NCI-H2029 treated with DMSO at 0.1 percent for 48 hours (cell line): ENCODE measurements around the gene ANKS1B.
"Not testable (repeated sequence)": the region's sequence is repeated elsewhere in the genome, so short reads cannot be mapped to it uniquely, and the experiment has no call there.

Experiments used
- DNase-seq: peaks from one replicate; lab custom pipeline; 2025; lab: John Stamatoyannopoulos, UW

The ANKS1B gene

DNA sequence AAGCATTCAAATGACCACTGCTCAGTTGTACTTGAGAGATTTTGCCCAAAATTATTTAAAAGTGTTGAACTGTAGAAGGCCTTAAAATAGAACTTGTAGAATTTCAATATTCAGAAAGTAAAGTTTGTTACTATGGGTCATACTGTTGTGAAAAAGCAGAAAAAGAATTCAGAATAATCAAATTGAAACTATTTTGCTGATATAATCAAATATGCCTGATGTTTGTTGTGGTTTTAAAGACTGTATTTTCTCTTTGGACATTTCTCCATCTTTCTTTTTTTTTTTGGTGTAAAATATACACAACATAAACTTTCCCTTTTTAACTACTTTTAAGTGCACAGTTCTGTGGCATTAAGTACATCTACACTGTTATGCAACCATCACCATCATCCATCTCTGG lies 964.9 kb downstream of the ANKS1B start:
- DNase-seq = no peak

DNA sequence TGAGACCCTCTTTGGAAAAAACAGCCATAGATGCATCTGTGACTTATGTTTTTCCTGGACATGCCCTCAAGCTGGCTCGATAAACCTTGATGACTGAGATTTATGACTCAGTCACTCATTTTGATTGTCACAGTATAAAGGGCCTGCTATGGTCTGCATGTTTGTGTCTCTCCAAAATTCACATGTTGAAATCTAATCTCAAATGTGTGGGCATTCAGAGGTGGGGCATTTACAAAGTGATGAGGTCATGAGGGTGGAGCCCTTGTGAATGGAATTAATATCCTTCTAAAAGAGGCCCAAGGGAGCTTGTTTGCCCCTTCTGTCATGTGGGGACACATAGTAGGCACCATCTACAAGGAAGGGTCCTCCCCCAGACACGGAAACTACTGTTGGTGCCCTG lies 966.8 kb downstream of the ANKS1B start:
- no peak for DNase-seq

GRCh38 chr12:99009654-99010296 lies 975.0 kb downstream of the ANKS1B start:
- no peak for DNase-seq

- DNase-seq = no peak
Observed at GRCh38 chr12:99005601-99006000, 979.1 kb downstream of the ANKS1B start.

- no peak for DNase-seq
Observed at GRCh38 chr12:99004799-99005466, 979.8 kb downstream of the ANKS1B start.

GRCh38 chr12:99002731-99003130 lies 982.0 kb downstream of the ANKS1B start:
- DNase-seq = no peak

GRCh38 chr12:99002156-99002555 lies 982.6 kb downstream of the ANKS1B start:
- no peak for DNase-seq

DNA sequence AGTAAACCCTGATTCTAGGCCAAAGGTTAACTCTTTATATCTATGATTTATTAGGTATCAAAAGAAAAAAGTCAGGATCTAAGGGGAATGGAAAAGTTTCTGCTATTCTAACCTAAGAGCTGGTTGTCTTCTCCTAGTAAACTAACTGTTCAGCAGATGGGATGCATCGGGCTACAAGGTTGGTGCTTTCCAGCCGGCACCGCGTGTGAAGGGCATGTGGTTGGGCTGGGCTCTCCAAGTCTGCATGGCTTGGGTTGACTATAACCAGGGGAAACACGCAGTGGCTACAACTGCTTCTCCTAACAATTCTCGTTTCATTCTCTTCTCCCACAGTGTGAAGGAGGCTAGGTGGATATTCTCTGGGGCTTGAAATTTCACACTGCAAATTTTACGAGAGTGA lies 985.2 kb downstream of the ANKS1B start:
- no peak for DNase-seq

DNA sequence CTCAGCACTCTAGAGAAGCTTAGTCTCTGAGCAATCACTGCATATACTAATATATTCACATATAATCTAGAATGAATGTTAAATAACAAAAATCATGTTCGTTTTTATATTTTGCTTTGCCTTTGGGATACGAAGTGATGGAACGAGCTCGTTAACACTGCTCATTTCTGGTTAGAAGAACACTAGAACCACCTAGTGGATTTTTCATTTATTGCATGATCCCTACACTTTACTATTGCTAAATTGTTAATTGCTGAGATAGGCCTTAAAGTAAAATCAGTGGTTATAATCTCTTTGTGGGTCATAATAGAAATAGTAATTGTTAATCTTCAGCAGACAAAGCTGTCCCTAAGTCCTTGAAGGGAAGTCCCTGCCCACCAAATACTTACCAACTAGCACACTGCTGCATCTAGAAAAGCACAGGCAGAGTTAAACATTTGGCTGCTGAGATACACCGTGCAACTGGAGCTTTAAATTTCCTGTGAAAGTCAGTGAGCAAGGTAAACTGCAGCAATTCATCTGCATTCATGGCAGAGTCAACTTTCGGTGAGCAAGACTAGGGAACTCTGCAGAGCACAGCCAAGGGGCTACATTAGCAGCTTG lies 985.9 kb downstream of the ANKS1B start:
- peak; percentile 70 for DNase-seq

DNA sequence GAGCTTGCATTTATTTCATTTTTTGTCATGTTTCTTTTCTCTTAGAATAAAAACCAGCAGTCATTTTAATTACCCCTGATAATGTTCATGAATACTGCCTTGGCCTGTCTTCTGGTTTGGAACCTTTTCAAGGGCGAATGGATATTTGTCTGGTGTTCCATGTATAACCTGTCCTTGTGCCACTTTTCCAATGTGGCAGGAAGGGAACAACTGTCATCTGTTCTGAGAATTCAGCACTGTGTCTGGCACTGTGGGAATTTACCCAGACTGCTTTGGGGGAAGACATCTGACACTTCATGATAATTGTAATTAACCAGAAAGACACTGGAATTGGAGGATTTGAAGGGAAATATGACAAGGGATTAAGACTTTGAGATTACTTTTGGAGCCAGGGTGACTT lies 986.8 kb downstream of the ANKS1B start:
- DNase-seq = no peak

DNA sequence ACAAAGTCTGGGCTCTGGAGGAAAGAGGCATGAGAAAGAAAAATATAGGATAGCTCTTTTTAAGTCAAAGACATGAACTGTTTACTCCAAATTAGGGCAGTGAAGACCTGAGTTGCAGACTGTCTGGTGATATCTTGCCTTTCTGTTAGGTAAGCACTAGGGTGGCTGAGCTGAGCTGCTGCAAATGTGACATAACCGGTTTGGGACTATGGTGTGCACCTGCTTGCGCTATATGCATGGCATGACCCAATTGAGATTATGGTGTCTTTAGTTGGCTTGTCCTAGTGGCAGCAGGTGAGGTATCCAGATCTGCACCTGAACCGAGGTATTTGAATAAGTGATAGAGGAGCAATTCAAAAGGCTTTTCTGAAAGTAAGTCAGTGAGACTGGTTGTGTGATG lies 994.1 kb downstream of the ANKS1B start:
- DNase-seq = no peak

DNA sequence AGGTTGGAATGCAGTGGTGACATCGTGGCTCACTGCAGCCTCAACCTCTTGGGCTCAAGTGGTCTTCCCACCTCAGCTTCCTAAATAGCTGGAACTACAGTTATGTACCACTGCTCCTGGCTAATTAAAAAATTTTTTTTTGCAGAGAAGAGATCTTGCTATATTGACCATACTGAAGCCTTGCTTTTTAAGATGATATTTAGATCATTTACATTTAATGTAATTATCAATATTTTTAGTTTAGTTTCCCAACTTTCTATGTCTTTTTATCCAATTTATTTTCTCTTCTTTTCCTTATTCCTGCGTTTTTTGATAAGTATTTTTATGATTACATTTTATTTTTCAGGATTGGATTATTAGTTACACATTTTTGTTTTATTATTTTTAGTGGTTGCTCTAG lies 999.6 kb downstream of the ANKS1B start:
- DNase-seq = no peak

GRCh38 chr12:98983647-98984046 lies 1001.1 kb downstream of the ANKS1B start:
- no peak for DNase-seq

- DNase-seq = no peak
Observed at GRCh38 chr12:98980508-98980907, 1004.2 kb downstream of the ANKS1B start.

- DNase-seq = no peak
Observed at GRCh38 chr12:98977186-98977585, 1007.5 kb downstream of the ANKS1B start.

DNA sequence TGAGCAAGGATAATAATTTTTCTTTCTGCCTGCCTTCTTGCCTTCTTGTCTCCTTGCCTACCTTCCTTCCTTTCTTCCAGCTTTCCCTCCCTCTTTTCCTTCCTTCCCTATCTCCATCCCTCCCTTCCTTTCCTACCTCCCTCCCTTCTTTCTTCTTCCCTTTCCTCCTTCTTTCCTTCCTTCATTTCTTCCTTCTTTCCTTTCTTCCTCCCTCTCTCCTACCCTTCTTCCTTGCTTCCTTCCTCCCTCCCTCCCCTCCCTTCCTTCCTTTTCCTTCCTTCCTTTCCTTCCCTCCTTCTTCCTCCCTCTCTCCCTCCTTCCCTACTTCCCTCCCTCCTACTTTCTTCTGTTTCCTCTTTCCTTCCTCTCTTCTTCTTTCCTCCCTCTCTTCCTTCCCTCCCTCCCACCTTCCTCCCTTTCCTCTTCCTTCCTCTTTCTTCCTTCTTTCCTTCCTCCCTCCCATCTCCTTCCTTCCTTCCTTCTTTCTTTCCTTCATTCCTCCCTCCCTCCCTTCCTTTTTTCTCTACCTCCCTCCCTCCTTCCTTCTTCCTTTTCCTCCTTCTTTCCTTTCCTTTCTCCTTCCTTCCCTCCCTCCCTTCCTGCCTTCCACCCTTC lies 1009.9 kb downstream of the ANKS1B start:
- DNase-seq = no peak

DNA sequence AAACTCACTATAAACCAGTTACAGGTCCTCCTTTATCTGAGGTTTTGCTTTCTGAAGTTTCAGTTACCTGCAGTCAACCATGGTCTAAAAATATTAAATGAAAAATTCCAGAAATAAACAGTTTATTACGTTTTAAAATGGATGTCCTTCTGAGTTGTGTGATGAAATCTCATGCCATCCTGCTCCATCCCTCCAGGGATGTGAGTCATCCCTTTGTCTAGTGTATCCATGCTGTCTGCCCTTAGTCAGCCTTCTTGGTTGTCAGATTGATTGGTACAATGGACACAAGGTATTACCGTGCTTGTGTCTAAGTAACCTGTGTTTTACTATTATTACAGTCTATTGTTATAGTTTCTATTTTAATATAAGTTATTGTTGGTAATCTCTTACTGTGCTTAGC lies 1011.3 kb downstream of the ANKS1B start:
- no peak for DNase-seq

- DNase-seq = no peak
Observed at GRCh38 chr12:98970950-98971349, 1013.8 kb downstream of the ANKS1B start.

DNA sequence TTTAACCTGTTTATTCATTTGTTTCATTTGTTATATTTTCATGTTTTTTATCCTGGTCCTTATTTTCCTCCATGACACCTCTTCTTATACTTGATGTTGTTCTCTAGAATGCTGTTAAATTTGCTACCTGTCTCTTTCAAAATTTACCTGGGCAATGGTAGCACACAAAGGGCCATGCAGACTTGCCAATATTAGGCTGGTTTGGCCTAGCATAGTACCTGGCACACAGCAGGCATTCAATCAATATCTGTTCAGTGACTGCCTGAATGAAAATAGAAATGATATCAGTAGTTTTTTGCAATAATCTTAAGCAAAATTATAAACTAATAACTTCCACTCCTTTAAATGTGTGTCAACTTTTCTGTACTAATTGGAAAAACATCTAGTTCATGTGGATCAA lies 1014.5 kb downstream of the ANKS1B start:
- no peak for DNase-seq

DNA sequence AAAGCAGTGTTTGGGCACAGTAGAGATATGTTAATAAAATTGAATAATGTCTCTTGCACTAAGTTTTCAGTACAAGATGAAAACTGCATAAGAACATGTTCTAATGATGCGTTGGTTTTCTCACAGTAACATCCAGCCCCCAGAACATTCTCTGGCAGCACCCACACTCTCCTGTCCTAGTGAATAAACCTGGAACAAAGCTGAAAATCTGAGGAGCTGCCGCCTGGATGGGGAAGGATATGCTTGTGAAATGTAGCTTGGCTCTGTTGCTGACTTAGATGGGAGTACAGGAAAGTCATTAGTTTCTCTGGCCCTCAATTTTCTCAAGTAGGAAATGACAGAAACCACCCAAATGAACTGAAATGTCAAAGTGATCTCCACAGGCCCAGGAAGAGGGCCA lies 1015.8 kb downstream of the ANKS1B start:
- DNase-seq = no peak

DNA sequence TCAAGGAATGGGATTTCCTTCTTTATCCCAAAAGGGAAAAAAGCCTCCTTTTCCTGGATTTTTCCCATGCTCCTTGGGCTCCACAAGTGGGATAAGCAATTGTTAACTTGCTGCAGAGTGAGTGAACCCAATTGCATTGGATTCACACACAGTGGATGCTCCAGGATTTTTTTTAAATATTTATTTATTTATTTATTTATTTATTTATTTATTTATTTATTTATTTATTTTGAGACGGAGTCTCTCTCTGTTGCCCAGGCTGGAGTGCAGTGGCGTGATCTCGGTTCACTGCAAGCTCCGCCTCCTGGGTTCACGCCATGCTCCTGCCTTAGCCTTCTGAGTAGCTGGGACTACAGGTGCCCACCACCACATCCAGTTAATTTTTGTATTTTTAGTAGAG lies 1027.6 kb downstream of the ANKS1B start:
- DNase-seq = not testable (repeated sequence)

DNA sequence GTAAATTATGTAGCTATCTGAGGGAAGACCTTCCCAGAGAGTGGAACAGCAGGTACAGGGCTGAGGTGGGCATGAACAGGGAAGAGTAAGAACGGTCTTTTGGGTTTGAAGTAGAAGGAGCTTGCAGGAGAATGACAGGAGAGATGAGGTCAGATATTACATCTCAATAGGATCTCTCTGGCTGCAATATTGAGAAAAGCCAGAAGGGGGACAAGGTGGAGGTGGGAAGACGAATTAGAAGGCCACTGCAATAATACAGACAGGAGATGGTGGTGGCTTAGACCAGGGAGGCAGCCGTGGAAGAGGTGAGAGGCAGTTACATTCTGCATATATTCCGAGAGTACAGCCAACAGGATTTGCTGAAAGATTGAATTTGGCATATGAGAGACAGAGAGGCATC lies 1029.5 kb downstream of the ANKS1B start:
- DNase-seq = no peak

- no peak for DNase-seq
Observed at GRCh38 chr12:98954506-98954905, 1030.2 kb downstream of the ANKS1B start.
